B cell (primary cell): Measurements from ENCODE around the gene RNGTT. TPM values are rescaled to one million over a fixed set of nuclear protein-coding genes. Genes with fewer than 3 reads are reported as not detected.

Source experiments
- ATAC-seq: fragments of 200-7000 bp; cut with Tn5 transposase; one replicate; pipeline ENCODE4 v1.10.0; 2021; ENCODE audit warnings: low read depth, mild to moderate bottlenecking, moderate number of reproducible peaks, moderate library complexity
- CTCF ChIA-PET: fragments of 350-600 bp; sonication (Branson Sonifier 250); formaldehyde crosslinking; loops from one replicate; lab custom pipeline; 2021; ENCODE audit warnings: antibody characterized with exemption, inconsistent platforms; lab: Charles Lee
- POLR2A ChIA-PET: fragments of 350-600 bp; sonication (Branson Sonifier 250); formaldehyde crosslinking; loops from one replicate; lab custom pipeline; 2021; ENCODE audit warnings: antibody characterized with exemption; lab: Charles Lee
- DNase-seq: peaks from one replicate; pipeline ENCODE4 v3.0.0; 2013
- H2AFZ ChIP-seq: 2 replicates; pipeline ENCODE4 v1.6.1; 2012; ENCODE audit warnings: mild to moderate bottlenecking, low read depth, low read length; ENCODE audit not compliant: insufficient read depth, poor library complexity, severe bottlenecking
- H3K27ac ChIP-seq, 2 donors: 1 replicate in 1 of 2; 2 replicates in 1 of 2; pipeline ENCODE4 v1.5.1; 2012 to 2013; ENCODE audit warnings: low read length in 2 of 2, mild to moderate bottlenecking in 2 of 2, moderate library complexity in 1 of 2
- H3K27me3 ChIP-seq, 4 experiments: fragments of 200-600 bp in 1 of 4; sonication (generic) in 1 of 4; replicated peaks in 1 of 4; 1 replicate in 2 of 4; 2 replicates in 2 of 4; pipeline versions ENCODE4 v1.6.1 to v1.7.0; 2013 to 2016; ENCODE audit warnings: low read length in 3 of 4, mild to moderate bottlenecking in 2 of 4, mixed read lengths in 1 of 4, moderate library complexity in 1 of 4; ENCODE audit not compliant: insufficient read depth in 4 of 4, control insufficient read depth in 3 of 4; ENCODE audit errors: control extremely low read depth in 1 of 4
- H3K36me3 ChIP-seq, 2 experiments: replicated peaks in 1 of 2; 1 replicate in 1 of 2; 2 replicates in 1 of 2; pipeline versions ENCODE4 v1.6.1 to v1.7.1; 2013; ENCODE audit warnings: low read length in 1 of 2; ENCODE audit not compliant: insufficient read depth in 2 of 2, control insufficient read depth in 1 of 2; ENCODE audit errors: control extremely low read depth in 1 of 2, extremely low read depth in 1 of 2
- H3K4me1 ChIP-seq, 2 donors: fragments of 200-600 bp in 1 of 2; sonication (generic) in 1 of 2; 1 replicate in 1 of 2; 2 replicates in 1 of 2; pipeline versions ENCODE4 v1.5.1 to v1.6.1; 2013 to 2017; ENCODE audit warnings: low read length in 2 of 2; ENCODE audit not compliant: control insufficient read depth in 2 of 2, insufficient read depth in 2 of 2
- H3K4me2 ChIP-seq: replicated peaks from 2 replicates; pipeline ENCODE3; 2012; ENCODE audit warnings: mild to moderate bottlenecking, low read depth, low read length; ENCODE audit not compliant: poor library complexity, severe bottlenecking
- H3K4me3 ChIP-seq, 5 experiments: fragments of 200-600 bp in 1 of 5; sonication (generic) in 1 of 5; 1 replicate in 3 of 5; 2 replicates in 2 of 5; pipeline versions ENCODE4 v1.5.1 to v1.7.0; 2011 to 2016; ENCODE audit warnings: low read length in 4 of 5, mild to moderate bottlenecking in 4 of 5, low read depth in 2 of 5, control low read depth in 1 of 5, moderate library complexity in 1 of 5; ENCODE audit not compliant: insufficient read depth in 1 of 5; ENCODE audit errors: control extremely low read depth in 1 of 5, extremely low read depth in 1 of 5
- H3K79me2 ChIP-seq: fragments of 200-600 bp; sonication (generic); one replicate; pipeline ENCODE4 v1.6.0; 2016; ENCODE audit warnings: low read length; ENCODE audit not compliant: control insufficient read depth, insufficient read depth
- H3K9ac ChIP-seq: fragments of 200-600 bp; sonication (generic); 2 replicates; pipeline ENCODE4 v1.6.1; 2017; ENCODE audit warnings: mild to moderate bottlenecking, low read length, moderate library complexity
- H3K9me3 ChIP-seq, 3 donors: one replicate each; pipeline versions ENCODE4 v1.6.1 to v1.7.1; 2013; ENCODE audit warnings: low read length in 2 of 3; ENCODE audit not compliant: control insufficient read depth in 2 of 3, insufficient read depth in 1 of 3; ENCODE audit errors: control extremely low read depth in 1 of 3
- H4K20me1 ChIP-seq: 2 replicates; pipeline ENCODE4 v1.6.0; 2012; ENCODE audit warnings: mild to moderate bottlenecking, low read length; ENCODE audit not compliant: insufficient read depth, control insufficient read depth, poor library complexity, severe bottlenecking
- H3K27ac Mint-ChIP-seq: one replicate; pipeline ENCODE4 v1.8.0; 2021; ENCODE audit warnings: mixed read lengths
- H3K27me3 Mint-ChIP-seq: one replicate; pipeline ENCODE4 v1.8.0; 2021; ENCODE audit warnings: mixed read lengths
- H3K4me1 Mint-ChIP-seq: one replicate; pipeline ENCODE4 v1.8.0; 2021; ENCODE audit warnings: mixed read lengths
- H3K4me3 Mint-ChIP-seq: one replicate; pipeline ENCODE4 v1.8.0; 2021; ENCODE audit warnings: mixed read lengths
- H3K9me3 Mint-ChIP-seq: one replicate; pipeline ENCODE4 v1.8.0; 2022; ENCODE audit warnings: mixed read lengths; ENCODE audit not compliant: insufficient read depth
- CTCF ChIP-seq: fragments of 200-600 bp; IDR thresholded peaks from one replicate; pipeline ENCODE4 v1.8.0; 2022; ENCODE audit warnings: antibody characterized with exemption, mild to moderate bottlenecking
- EZH2 ChIP-seq: IDR thresholded peaks from 2 replicates; pipeline ENCODE4 v1.6.1; 2012; ENCODE audit warnings: borderline replicate concordance, low read depth, mild to moderate bottlenecking, moderate library complexity, low read length; ENCODE audit not compliant: insufficient read depth, poor library complexity, severe bottlenecking
- whole genome bisulfite sequencing: methylation state at CpG from one replicate; pipeline ENCODE4 v1.1.5; 2013; ENCODE audit warnings: missing lambda C conversion rate; ENCODE audit not compliant: insufficient coverage; 5-methylcytosine and 5-hydroxymethylcytosine counted together
- intact Hi-C: fragments of 100-400 bp; cut with micrococcal nuclease; formaldehyde crosslinking; loops from one replicate; pipeline ENCODE4 v1.10.0; 2022
- polyA plus RNA-seq: library from polyadenylated mRNA; depleted of rRNA; stranded (reverse); fragments of >200 nt; gene quantifications from 2 replicates; pipeline ENCODE4 v1.2.3, GENCODE V29; 2012
- total RNA-seq, 2 donors: library from RNA; stranded (reverse); fragments of 120-200 nt in 1 of 2; gene quantifications; 1 replicate in 1 of 2; 2 replicates in 1 of 2; pipeline versions ENCODE4 v1.2.3 to v1.2.4, GENCODE V29; 2013 to 2022

The RNGTT gene
- total and polyA plus RNA-seq, 2 donors (not counting 1 experiment from before 2014, with no cell fraction given), result 10.8 to 29.1 TPM

GRCh38 chr6:88599571-88599970 is 363.8 kb downstream of the RNGTT start:
- no peak overlapping the region for H3K4me3 Mint-ChIP-seq
- intact Hi-C loops, result no loop called here

GRCh38 chr6:88596801-88597200 is 366.6 kb downstream of the RNGTT start:
- ChIA-PET POLR2A (no interaction called here), CTCF (no interaction called here)
- Histone ChIP-seq H3K4me1 (no peaks in the 10 kb centered on the region), H2AFZ (no peak overlapping the region), H3K9ac (no peak overlapping the region), H4K20me1 (no peaks in the 10 kb centered on the region), H3K9me3 (peaks cover 0 to 14% (median 14%) of the 10 kb centered on the region in 3 donors), H3K4me2 (no peak overlapping the region), H3K27me3 (no peaks in the 10 kb centered on the region), H3K79me2 (no peaks in the 10 kb centered on the region), H3K27ac (no peak overlapping the region), H3K4me3 (no peak overlapping the region), H3K36me3 (no peaks in the 10 kb centered on the region)
- Mint-ChIP-seq H3K27me3 (no peaks in the 10 kb centered on the region), H3K4me1 (no peaks in the 10 kb centered on the region), H3K4me3 (no peak overlapping the region), H3K27ac (no peak overlapping the region), H3K9me3 (peaks cover 7% of the 10 kb centered on the region)
- 100% methylated on average over 2 of the region's 4 CpGs for WGBS
- DNase-seq (no peak), ATAC-seq (no peak)
- intact Hi-C loops, result no loop called here
- TF ChIP-seq EZH2 (no peak), CTCF (no peak)

More at GRCh38 chr6:88599571-88599970, 363.8 kb downstream of the RNGTT start:
- no peaks in the 10 kb centered on the region for H3K27me3 ChIP-seq
- no peaks in the 10 kb centered on the region for H3K4me1 Mint-ChIP-seq
- no peaks in the 10 kb centered on the region for H3K4me1 ChIP-seq
- no peak overlapping the region for H2AFZ ChIP-seq
- H3K9me3 Mint-ChIP-seq, result no peaks in the 10 kb centered on the region
- ChIA-PET POLR2A (no interaction called here), CTCF (interaction anchor here (1.1 to 1.2 kb wide), 2 partner anchors 13 to 31 kb away, joined by 4 to 6 read pairs; no protein-coding TSS in a partner anchor)
- H3K4me3 ChIP-seq, result no peak overlapping the region
- H3K79me2 ChIP-seq, result no peaks in the 10 kb centered on the region
- H3K27me3 Mint-ChIP-seq, result no peaks in the 10 kb centered on the region
- H3K9ac ChIP-seq, result no peak overlapping the region
- TF ChIP-seq EZH2 (no peak), CTCF (no peak)
- DNase-seq (peak; percentile 44), ATAC-seq (peak; percentile 28)
- no peaks in the 10 kb centered on the region for H4K20me1 ChIP-seq
- H3K27ac ChIP-seq, result no peak overlapping the region
- H3K4me2 ChIP-seq, result no peak overlapping the region
- H3K9me3 ChIP-seq, result no peaks in the 10 kb centered on the region
- WGBS, result 83% methylated on average over 5 of the region's 6 CpGs
- H3K27ac Mint-ChIP-seq, result no peak overlapping the region
- H3K36me3 ChIP-seq, result no peaks in the 10 kb centered on the region
